ENCODE data around the gene NUDT13. TPM values are rescaled to one million over a fixed set of nuclear protein-coding genes. Genes with fewer than 3 reads are reported as not detected.
"Not testable (repeated sequence)": the region's sequence is repeated elsewhere in the genome, so short reads cannot be mapped to it uniquely, and the experiment has no call there.

Gene NUDT13
- total RNA-seq, 5 donors from 2014 or later (not counting 1 experiment from before 2014, with no cell fraction given) = 0.49 to 3.3 (median 2.2) TPM

GRCh38 chr10:73150633-73151413 lies 40.6 kb downstream of the NUDT13 start:
- peaks cover 7 to 62% of the 10 kb centered on the region in 2 donors for H3K36me3 ChIP-seq (ENCODE audit: control insufficient read depth in 2 of 2, extremely low read depth in 1 of 2, insufficient read depth in 1 of 2, low read length in 1 of 2)
- peaks cover 44% of the 10 kb centered on the region for H3K36me3 Mint-ChIP-seq

GRCh38 chr10:73152009-73152408 lies 41.8 kb downstream of the NUDT13 start:
- H3K36me3 Mint-ChIP-seq = peaks cover 53% of the 10 kb centered on the region
- WGBS (ENCODE audit: insufficient coverage) = no CpG with 5 or more reads among the region's 3 CpGs
- H3K4me3 Mint-ChIP-seq = no peak overlapping the region
- Histone ChIP-seq H3K4me1 (ENCODE audit: control insufficient read depth in 1 of 2, extremely low read depth in 1 of 2, insufficient read depth in 2 of 2, low read length in 2 of 2) (no peaks in the 10 kb centered on the region), H3K36me3 (ENCODE audit: control insufficient read depth in 2 of 2, extremely low read depth in 1 of 2, insufficient read depth in 1 of 2, low read length in 1 of 2) (peaks cover 5 to 57% of the 10 kb centered on the region in 2 donors), H3K9me3 (no peaks in the 10 kb centered on the region), H3K4me3 (ENCODE audit: control insufficient read depth in 1 of 2, extremely low read depth in 1 of 2, low read length in 1 of 2) (no peak overlapping the region), H3K27me3 (replicated peaks in 1 of 2; ENCODE audit: control insufficient read depth in 2 of 2, extremely low read depth in 1 of 2, insufficient read depth in 2 of 2, low read length in 1 of 2) (no peaks in the 10 kb centered on the region), H3K27ac (ENCODE audit: low read length) (no peak overlapping the region)
- no peaks in the 10 kb centered on the region for H3K27me3 Mint-ChIP-seq
- no peaks in the 10 kb centered on the region for H3K9me3 Mint-ChIP-seq
- POLR2A ChIA-PET = interaction anchor here (0.5 to 1.0 kb wide), 4 partner anchors 50 to 1023 kb away, joined by 3 to 5 read pairs (median 4); partner anchors contain the start of gene P4HA1 (in 1 of the 2)
- CTCF ChIA-PET = no interaction called here
- DNase-seq (no peak), ATAC-seq (replicated peaks in 1 of 4) (no peak)
- H3K4me1 Mint-ChIP-seq = peaks cover 0 to 3% (median 0%) of the 10 kb centered on the region in 3 donors
- H3K27ac Mint-ChIP-seq = no peak overlapping the region

More at GRCh38 chr10:73150633-73151413, 40.6 kb downstream of the NUDT13 start:
- H3K27ac Mint-ChIP-seq = peak overlapping the region in 1 of 2 donors; percentile 8
- H3K9me3 ChIP-seq; H3K27ac ChIP-seq (ENCODE audit: low read length); DNase-seq; H3K27me3 ChIP-seq (replicated peaks in 1 of 2; ENCODE audit: control insufficient read depth in 2 of 2, extremely low read depth in 1 of 2, insufficient read depth in 2 of 2, low read length in 1 of 2); H3K27me3 Mint-ChIP-seq; H3K4me3 Mint-ChIP-seq; H3K4me1 ChIP-seq (ENCODE audit: control insufficient read depth in 1 of 2, extremely low read depth in 1 of 2, insufficient read depth in 2 of 2, low read length in 2 of 2); CTCF ChIA-PET; H3K4me1 Mint-ChIP-seq; H3K4me3 ChIP-seq (ENCODE audit: control insufficient read depth in 1 of 2, extremely low read depth in 1 of 2, low read length in 1 of 2); H3K9me3 Mint-ChIP-seq; ATAC-seq (replicated peaks in 1 of 4): not testable (repeated sequence)
- POLR2A ChIA-PET = interaction anchor here in 1 of 2 donors (1.0 kb wide), 1 partner anchor 54 kb away, joined by 3 read pairs; the partner anchor contains the start of gene P4HA1
- WGBS (ENCODE audit: insufficient coverage) = no CpG with 5 or more reads among the region's 8 CpGs

- WGBS (ENCODE audit: insufficient coverage) = no CpG with 5 or more reads among the region's 3 CpGs
- ChIA-PET POLR2A (interaction anchor here (0.5 to 0.7 kb wide), 3 partner anchors 15 to 787 kb away, joined by 3 to 8 read pairs (median 4); no protein-coding TSS in a partner anchor), CTCF (interaction anchor here in 1 of 2 donors (0.6 to 1.4 kb wide), 3 partner anchors 10 to 144 kb away, joined by 4 to 8 read pairs (median 5); partner anchors contain the start of gene P4HA1)
- no peaks in the 10 kb centered on the region for H3K27me3 Mint-ChIP-seq
- peaks cover 8 to 11% (median 11%) of the 10 kb centered on the region in 3 donors for H3K4me1 Mint-ChIP-seq
- peaks cover 40% of the 10 kb centered on the region for H3K36me3 Mint-ChIP-seq
- no peak for DNase-seq
- H3K4me3 ChIP-seq (ENCODE audit: control insufficient read depth in 1 of 2, extremely low read depth in 1 of 2, low read length in 1 of 2) = no peak overlapping the region
- H3K27me3 ChIP-seq (replicated peaks in 1 of 2; ENCODE audit: control insufficient read depth in 2 of 2, extremely low read depth in 1 of 2, insufficient read depth in 2 of 2, low read length in 1 of 2) = no peaks in the 10 kb centered on the region
- no peak overlapping the region for H3K27ac Mint-ChIP-seq
- no peaks in the 10 kb centered on the region for H3K9me3 ChIP-seq
- no peak overlapping the region for H3K4me3 Mint-ChIP-seq
- peaks cover 2 to 46% of the 10 kb centered on the region in 2 donors for H3K36me3 ChIP-seq (ENCODE audit: control insufficient read depth in 2 of 2, extremely low read depth in 1 of 2, insufficient read depth in 1 of 2, low read length in 1 of 2)
- no peak overlapping the region for H3K27ac ChIP-seq (ENCODE audit: low read length)
- H3K4me1 ChIP-seq (ENCODE audit: control insufficient read depth in 1 of 2, extremely low read depth in 1 of 2, insufficient read depth in 2 of 2, low read length in 2 of 2) = no peaks in the 10 kb centered on the region
- no peaks in the 10 kb centered on the region for H3K9me3 Mint-ChIP-seq
- no peak for ATAC-seq (replicated peaks in 1 of 4)
Measured at GRCh38 chr10:73156054-73156453, 45.8 kb downstream of the NUDT13 start.

- Mint-ChIP-seq H3K4me3 (no peak overlapping the region), H3K9me3 (no peaks in the 10 kb centered on the region), H3K4me1 (peaks cover 37 to 38% (median 37%) of the 10 kb centered on the region in 3 donors), H3K27ac (no peak overlapping the region), H3K36me3 (peaks cover 33% of the 10 kb centered on the region), H3K27me3 (no peaks in the 10 kb centered on the region)
- H3K9me3 ChIP-seq = no peaks in the 10 kb centered on the region
- WGBS (ENCODE audit: insufficient coverage) = no CpG with 5 or more reads among the region's 5 CpGs
- H3K27me3 ChIP-seq (replicated peaks in 1 of 2; ENCODE audit: control insufficient read depth in 2 of 2, extremely low read depth in 1 of 2, insufficient read depth in 2 of 2, low read length in 1 of 2) = no peaks in the 10 kb centered on the region
- POLR2A ChIA-PET = interaction anchor here in 1 of 2 donors (0.8 kb wide), 1 partner anchor 13 kb away, joined by 3 read pairs; no protein-coding TSS in a partner anchor
- H3K4me1 ChIP-seq (ENCODE audit: control insufficient read depth in 1 of 2, extremely low read depth in 1 of 2, insufficient read depth in 2 of 2, low read length in 2 of 2) = peaks cover 6 to 7% of the 10 kb centered on the region in 2 experiments
- DNase-seq (peak in 34 of 35 experiments; percentile 6 to 77 (median 44)), ATAC-seq (replicated peaks in 1 of 4) (peak in 3 of 4 experiments; percentile 16 to 70 (median 58))
- H3K36me3 ChIP-seq (ENCODE audit: control insufficient read depth in 2 of 2, extremely low read depth in 1 of 2, insufficient read depth in 1 of 2, low read length in 1 of 2) = peaks cover 4 to 45% of the 10 kb centered on the region in 2 donors
- CTCF ChIA-PET = interaction anchor here (0.5 to 3.7 kb wide), 14 partner anchors 9 to 1981 kb away, joined by 3 to 48 read pairs (median 4); partner anchors contain the start of genes P4HA1 (in 2 of the 2), CFAP70 (in 1 of the 2) and NUDT13 (in 1 of the 2)
- no peak overlapping the region for H3K27ac ChIP-seq (ENCODE audit: low read length)
- H3K4me3 ChIP-seq (ENCODE audit: control insufficient read depth in 1 of 2, extremely low read depth in 1 of 2, low read length in 1 of 2) = no peak overlapping the region
Measured at GRCh38 chr10:73159038-73159648, 48.9 kb downstream of the NUDT13 start.

- ChIA-PET POLR2A (no interaction called here), CTCF (interaction anchor here (1.1 to 3.7 kb wide), 3 partner anchors 9 to 65 kb away, joined by 3 to 48 read pairs (median 7); partner anchors contain the start of gene P4HA1 (in 1 of the 2))
- H3K36me3 Mint-ChIP-seq = peaks cover 30% of the 10 kb centered on the region
- Histone ChIP-seq H3K27me3 (replicated peaks in 1 of 2; ENCODE audit: control insufficient read depth in 2 of 2, extremely low read depth in 1 of 2, insufficient read depth in 2 of 2, low read length in 1 of 2) (no peaks in the 10 kb centered on the region), H3K4me1 (ENCODE audit: control insufficient read depth in 1 of 2, extremely low read depth in 1 of 2, insufficient read depth in 2 of 2, low read length in 2 of 2) (peaks cover 6 to 10% of the 10 kb centered on the region in 2 experiments), H3K4me3 (ENCODE audit: control insufficient read depth in 1 of 2, extremely low read depth in 1 of 2, low read length in 1 of 2) (no peak overlapping the region), H3K27ac (ENCODE audit: low read length) (no peak overlapping the region), H3K9me3 (no peaks in the 10 kb centered on the region), H3K36me3 (ENCODE audit: control insufficient read depth in 2 of 2, extremely low read depth in 1 of 2, insufficient read depth in 1 of 2, low read length in 1 of 2) (peaks cover 3 to 35% of the 10 kb centered on the region in 2 donors)
- WGBS (ENCODE audit: insufficient coverage) = no CpG with 5 or more reads among the region's 1 CpG
- no peaks in the 10 kb centered on the region for H3K9me3 Mint-ChIP-seq
- H3K4me3 Mint-ChIP-seq = peak overlapping the region in 1 of 3 donors; percentile 1
- peaks cover 47 to 49% (median 47%) of the 10 kb centered on the region in 3 donors for H3K4me1 Mint-ChIP-seq
- no peak for ATAC-seq (replicated peaks in 1 of 4)
- H3K27ac Mint-ChIP-seq = peak overlapping the region in 1 of 2 donors; percentile 17
- DNase-seq = no peak
- no peaks in the 10 kb centered on the region for H3K27me3 Mint-ChIP-seq
Measured at GRCh38 chr10:73161079-73161478, 50.8 kb downstream of the NUDT13 start.

GRCh38 chr10:73161662-73162061 lies 51.4 kb downstream of the NUDT13 start:
- Mint-ChIP-seq H3K4me3 (peak overlapping the region in 1 of 3 donors; percentile 2), H3K4me1 (peaks cover 53 to 55% (median 53%) of the 10 kb centered on the region in 3 donors), H3K27me3 (no peaks in the 10 kb centered on the region), H3K36me3 (peaks cover 25% of the 10 kb centered on the region), H3K27ac (peak overlapping the region; percentile 5 to 15), H3K9me3 (no peaks in the 10 kb centered on the region)
- ATAC-seq (replicated peaks in 1 of 4) = no peak
- H3K4me3 ChIP-seq (ENCODE audit: control insufficient read depth in 1 of 2, extremely low read depth in 1 of 2, low read length in 1 of 2) = no peak overlapping the region
- POLR2A ChIA-PET = interaction anchor here in 1 of 2 donors (0.7 kb wide), 1 partner anchor 16 kb away, joined by 4 read pairs; no protein-coding TSS in a partner anchor
- H3K9me3 ChIP-seq = no peaks in the 10 kb centered on the region
- 97% methylated on average over 3 of the region's 3 CpGs for WGBS (ENCODE audit: insufficient coverage)
- DNase-seq = no peak
- H3K4me1 ChIP-seq (ENCODE audit: control insufficient read depth in 1 of 2, extremely low read depth in 1 of 2, insufficient read depth in 2 of 2, low read length in 2 of 2) = peaks cover 6 to 15% of the 10 kb centered on the region in 2 experiments
- peaks cover 3 to 29% of the 10 kb centered on the region in 2 donors for H3K36me3 ChIP-seq (ENCODE audit: control insufficient read depth in 2 of 2, extremely low read depth in 1 of 2, insufficient read depth in 1 of 2, low read length in 1 of 2)
- CTCF ChIA-PET = interaction anchor here (0.5 to 1.5 kb wide), 2 partner anchors 9 to 1310 kb away, joined by 5 to 7 read pairs; no protein-coding TSS in a partner anchor
- no peaks in the 10 kb centered on the region for H3K27me3 ChIP-seq (replicated peaks in 1 of 2; ENCODE audit: control insufficient read depth in 2 of 2, extremely low read depth in 1 of 2, insufficient read depth in 2 of 2, low read length in 1 of 2)
- no peak overlapping the region for H3K27ac ChIP-seq (ENCODE audit: low read length)

Data from T-cell (primary cell).